NT2/D1 (cell line): ENCODE data around the gene RBM26.
A peak's percentile ranks its signal among the peaks of the same experiment; 100 is the strongest.

ENCODE experiments used
- DNase-seq: peaks from one replicate; pipeline ENCODE4 v3.0.0-alpha.2; 2011; ENCODE audit warnings: low read depth, low spot score
- H3K27me3 ChIP-seq: 2 replicates; pipeline ENCODE4 v1.6.0; 2011; ENCODE audit warnings: mild to moderate bottlenecking; ENCODE audit not compliant: insufficient read length, insufficient read depth
- H3K36me3 ChIP-seq: 2 replicates; pipeline ENCODE4 v1.6.1; 2011; ENCODE audit warnings: mild to moderate bottlenecking, low read length, mixed read lengths; ENCODE audit not compliant: insufficient read depth, insufficient read length
- H3K4me1 ChIP-seq: 2 replicates; pipeline ENCODE4 v1.5.1; 2011; ENCODE audit not compliant: insufficient read depth, insufficient read length
- H3K4me3 ChIP-seq: 2 replicates; pipeline ENCODE4 v1.5.1; 2011; ENCODE audit warnings: low read depth; ENCODE audit not compliant: insufficient read length
- H3K9ac ChIP-seq: 2 replicates; pipeline ENCODE4 v1.6.0; 2011; ENCODE audit warnings: low read depth; ENCODE audit not compliant: insufficient read length
- H3K9me3 ChIP-seq: 2 replicates; pipeline ENCODE4 v1.5.1; 2011; ENCODE audit warnings: mild to moderate bottlenecking, low read length; ENCODE audit not compliant: insufficient read depth
- SUZ12 ChIP-seq: IDR thresholded peaks from 2 replicates; pipeline ENCODE4 v1.6.1; 2011; ENCODE audit not compliant: insufficient read length, insufficient read depth; ENCODE audit errors: extremely low read depth
- YY1 ChIP-seq: IDR thresholded peaks from 2 replicates; pipeline ENCODE4 v1.6.1; 2011; ENCODE audit not compliant: insufficient read length, insufficient read depth
- ZNF274 ChIP-seq: IDR thresholded peaks from 2 replicates; pipeline ENCODE4 v1.6.1; 2011; ENCODE audit warnings: mild to moderate bottlenecking, low read depth, low read length

The RBM26 gene

GRCh38 chr13:79406597-79406908 lies 498 bp upstream of the RBM26 start:
- DNase-seq, result no peak
- no peaks in the 10 kb centered on the region for H3K27me3 ChIP-seq
- no peaks in the 10 kb centered on the region for H3K9me3 ChIP-seq
- H3K36me3 ChIP-seq, result peaks cover 2% of the 10 kb centered on the region
- peak overlapping the region; percentile 95 for H3K9ac ChIP-seq
- no peak for TF ChIP-seq ZNF274
- peak overlapping the region; percentile 86 for H3K4me3 ChIP-seq
- no peaks in the 10 kb centered on the region for H3K4me1 ChIP-seq

GRCh38 chr13:79405501-79405830 lies 589 bp downstream of the RBM26 start:
- no peaks in the 10 kb centered on the region for H3K9me3 ChIP-seq
- peak overlapping the region; percentile 95 for H3K9ac ChIP-seq
- TF ChIP-seq ZNF274, result no peak
- no peak for TF ChIP-seq YY1
- no peak for TF ChIP-seq SUZ12
- peaks cover 2% of the 10 kb centered on the region for H3K36me3 ChIP-seq
- no peaks in the 10 kb centered on the region for H3K27me3 ChIP-seq
- DNase-seq, result peak; percentile 13
- H3K4me3 ChIP-seq, result peak overlapping the region; percentile 86
- no peaks in the 10 kb centered on the region for H3K4me1 ChIP-seq

- no peak for DNase-seq
- peak overlapping the region; percentile 86 for H3K4me3 ChIP-seq
- H3K27me3 ChIP-seq, result no peaks in the 10 kb centered on the region
- H3K9ac ChIP-seq, result peak overlapping the region; percentile 95
- no peaks in the 10 kb centered on the region for H3K9me3 ChIP-seq
- peaks cover 5% of the 10 kb centered on the region for H3K36me3 ChIP-seq
- H3K4me1 ChIP-seq, result no peaks in the 10 kb centered on the region
- no peak for TF ChIP-seq YY1
- no peak for TF ChIP-seq ZNF274
- no peak for TF ChIP-seq SUZ12
Measured at GRCh38 chr13:79404985-79405384, 1.1 kb downstream of the RBM26 start.

GRCh38 chr13:79404361-79404760 lies 1.7 kb downstream of the RBM26 start:
- Histone ChIP-seq H3K4me3 (peak overlapping the region; percentile 86), H3K27me3 (no peaks in the 10 kb centered on the region), H3K9me3 (no peaks in the 10 kb centered on the region), H3K36me3 (peaks cover 11% of the 10 kb centered on the region), H3K9ac (peak overlapping the region; percentile 95), H3K4me1 (no peaks in the 10 kb centered on the region)
- TF ChIP-seq ZNF274, result no peak
- no peak for TF ChIP-seq SUZ12
- TF ChIP-seq YY1, result no peak
- DNase-seq, result no peak

GRCh38 chr13:79403113-79403512 lies 2.9 kb downstream of the RBM26 start:
- no peaks in the 10 kb centered on the region for H3K9me3 ChIP-seq
- peak overlapping the region; percentile 3 for H3K4me3 ChIP-seq
- no peak overlapping the region for H3K9ac ChIP-seq
- H3K36me3 ChIP-seq, result peaks cover 17% of the 10 kb centered on the region
- TF ChIP-seq ZNF274, result no peak
- TF ChIP-seq SUZ12, result no peak
- TF ChIP-seq YY1, result no peak
- no peaks in the 10 kb centered on the region for H3K4me1 ChIP-seq
- H3K27me3 ChIP-seq, result no peaks in the 10 kb centered on the region
- no peak for DNase-seq

- Histone ChIP-seq H3K4me1 (no peaks in the 10 kb centered on the region), H3K36me3 (peaks cover 17% of the 10 kb centered on the region), H3K9me3 (no peaks in the 10 kb centered on the region), H3K9ac (no peak overlapping the region), H3K27me3 (no peaks in the 10 kb centered on the region), H3K4me3 (no peak overlapping the region)
- no peak for DNase-seq
- no peak for TF ChIP-seq YY1
- no peak for TF ChIP-seq ZNF274
- TF ChIP-seq SUZ12, result no peak
Measured at GRCh38 chr13:79402679-79403078, 3.4 kb downstream of the RBM26 start.

GRCh38 chr13:79402074-79402635 lies 3.9 kb downstream of the RBM26 start:
- Histone ChIP-seq H3K27me3 (no peaks in the 10 kb centered on the region), H3K36me3 (peaks cover 21% of the 10 kb centered on the region), H3K4me1 (no peaks in the 10 kb centered on the region), H3K9me3 (peaks cover 4% of the 10 kb centered on the region; the same call in 1 of the 2 replicates), H3K9ac (no peak overlapping the region), H3K4me3 (no peak overlapping the region)
- DNase-seq, result no peak
- TF ChIP-seq ZNF274 (no peak), SUZ12 (no peak), YY1 (no peak)
